Panc1 (cell line): ENCODE data around the gene BABAM2. TPM values are rescaled to one million over a fixed set of nuclear protein-coding genes. Genes with fewer than 3 reads are reported as not detected.

Source experiments
- ATAC-seq: fragments of 200-7000 bp; cut with Tn5 transposase; 2 replicates; pipeline ENCODE4 v1.9.1; 2020; ENCODE audit warnings: mild to moderate bottlenecking, moderate library complexity
- BruUV-seq: library from RNA; stranded (reverse); fragments of 400-500 nt; replicated peaks from 2 replicates; lab custom pipeline; 2021; lab: Mats Ljungman, UMichigan
- CTCF ChIA-PET: fragments of 300-600 bp; sonication (Branson Sonifier 250); formaldehyde crosslinking; loops from one replicate; lab custom pipeline; 2022; ENCODE audit warnings: antibody characterized with exemption; lab: Charles Lee
- POLR2A ChIA-PET: fragments of 300-600 bp; sonication (Branson Sonifier 250); formaldehyde crosslinking; loops from one replicate; lab custom pipeline; 2022; ENCODE audit warnings: antibody characterized with exemption; lab: Charles Lee
- DNase-seq: peaks from one replicate; pipeline ENCODE4 v3.0.0-alpha.2; 2010; ENCODE audit warnings: low read depth, low spot score
- H3K27ac ChIP-seq: 2 replicates; pipeline ENCODE4 v1.5.1; 2011; ENCODE audit warnings: mild to moderate bottlenecking, low read length, inconsistent platforms
- H3K27me3 ChIP-seq: fragments of 200-500 bp; sonication (Bioruptor generic); 2 replicates; pipeline ENCODE4 v1.6.0; 2014; ENCODE audit warnings: low read length, inconsistent platforms; ENCODE audit not compliant: control insufficient read depth, insufficient read depth
- H3K36me3 ChIP-seq: fragments of 200-500 bp; sonication (Bioruptor generic); 2 replicates; pipeline ENCODE4 v1.5.1; 2014; ENCODE audit warnings: inconsistent platforms, mild to moderate bottlenecking, low read length, moderate library complexity; ENCODE audit not compliant: control insufficient read depth, insufficient read depth
- H3K4me1 ChIP-seq: 2 replicates; pipeline ENCODE4 v1.5.1; 2011; ENCODE audit warnings: inconsistent platforms, mild to moderate bottlenecking, low read length, moderate library complexity; ENCODE audit not compliant: control insufficient read depth, insufficient read depth
- H3K4me3 ChIP-seq, 2 experiments: 2 replicates each; pipeline ENCODE4 v1.5.1; 2011 to 2012; ENCODE audit warnings: low read depth in 2 of 2, low read length in 2 of 2, mild to moderate bottlenecking in 2 of 2, inconsistent platforms in 1 of 2, moderate library complexity in 1 of 2
- H3K9me3 ChIP-seq: fragments of 200-500 bp; sonication (Bioruptor generic); 2 replicates; pipeline ENCODE4 v1.5.1; 2014; ENCODE audit warnings: low read depth, mild to moderate bottlenecking, inconsistent platforms, low read length, moderate library complexity; ENCODE audit not compliant: control insufficient read depth, insufficient read depth
- CTCF ChIP-seq: fragments of 450-650 bp; IDR thresholded peaks from 2 replicates; pipeline ENCODE4 v1.5.1; 2017; ENCODE audit warnings: mild to moderate bottlenecking
- POLR2AphosphoS5 ChIP-seq: IDR thresholded peaks from 2 replicates; pipeline ENCODE4 v1.6.1; 2012; ENCODE audit warnings: mild to moderate bottlenecking, low read depth, low read length, moderate library complexity
- REST ChIP-seq, 2 experiments: IDR thresholded peaks; 2 replicates each; pipeline ENCODE4 v1.6.1; 2011 to 2012; ENCODE audit warnings: low read depth in 2 of 2, control low read depth in 1 of 2, low read length in 1 of 2, mild to moderate bottlenecking in 1 of 2, moderate library complexity in 1 of 2; ENCODE audit not compliant: insufficient read depth in 1 of 2
- SIN3A ChIP-seq: IDR thresholded peaks from 2 replicates; pipeline ENCODE4 v1.6.1; 2012; ENCODE audit warnings: low read depth, mild to moderate bottlenecking, low read length, moderate library complexity, borderline replicate concordance; ENCODE audit not compliant: insufficient read depth
- TCF7L2 ChIP-seq: IDR thresholded peaks from 2 replicates; pipeline ENCODE4 v1.6.1; 2011; ENCODE audit warnings: mild to moderate bottlenecking, low read depth, low read length, inconsistent platforms
- in situ Hi-C: cut with HindIII; loops from 2 replicates; pipeline ENCODE4 v1.10.0; 2016; ENCODE audit warnings: low sequenced_read_pairs, low pct_unique_long_range_greater_than_20kb
- intact Hi-C: fragments of 100-400 bp; cut with micrococcal nuclease; formaldehyde crosslinking; loops from one replicate; pipeline ENCODE4 v1.10.0; 2022; ENCODE audit not compliant: unreplicated experiment
- total RNA-seq: library from RNA; stranded (reverse); gene quantifications from one replicate; pipeline ENCODE4 v1.2.1, GENCODE V29; 2021; ENCODE audit not compliant: unreplicated experiment

BABAM2 gene
- total RNA-seq, 1 experiment from 2014 or later: 31.2 TPM

- intact Hi-C loops (no loop called here), in situ Hi-C loops (no loop called here)
- DNase-seq (no peak), ATAC-seq (no peak)
- ChIA-PET CTCF (no interaction called here), POLR2A (no interaction called here)
- Histone ChIP-seq H3K27ac (no peak overlapping the region), H3K36me3 (no peaks in the 10 kb centered on the region), H3K27me3 (no peaks in the 10 kb centered on the region), H3K9me3 (peaks cover 7% of the 10 kb centered on the region; the same call in 1 of the 2 replicates), H3K4me3 (no peak overlapping the region), H3K4me1 (no peaks in the 10 kb centered on the region)
- TF ChIP-seq TCF7L2: no peak
- no peak for TF ChIP-seq REST (IDR thresholded peaks at IDR 0.05; ENCODE audit: insufficient read depth in 1 of 2, low read depth in 2 of 2, low read length in 1 of 2)
- no peak for TF ChIP-seq POLR2AphosphoS5
- no peak for TF ChIP-seq SIN3A
- no peak for TF ChIP-seq CTCF
- BruUV-seq: no TSS peak
Measured at GRCh38 chr2:27980242-27980641, 89.7 kb downstream of the BABAM2 start.

- BruUV-seq: no TSS peak
- Histone ChIP-seq H3K27ac (no peak overlapping the region), H3K36me3 (no peaks in the 10 kb centered on the region), H3K4me1 (no peaks in the 10 kb centered on the region), H3K9me3 (peaks cover 7% of the 10 kb centered on the region; the same call in 1 of the 2 replicates), H3K4me3 (no peak overlapping the region), H3K27me3 (no peaks in the 10 kb centered on the region)
- no peak for TF ChIP-seq POLR2AphosphoS5
- TF ChIP-seq REST (IDR thresholded peaks at IDR 0.05; ENCODE audit: insufficient read depth in 1 of 2, low read depth in 2 of 2, low read length in 1 of 2): no peak
- TF ChIP-seq CTCF: no peak
- no peak for TF ChIP-seq TCF7L2
- TF ChIP-seq SIN3A: no peak
- ATAC-seq (no peak), DNase-seq (no peak)
- intact Hi-C loops (no loop called here), in situ Hi-C loops (no loop called here)
- CTCF ChIA-PET: no interaction called here
- POLR2A ChIA-PET: no interaction called here
Measured at GRCh38 chr2:27984153-27984552, 93.6 kb downstream of the BABAM2 start.
